NT2/D1 (cell line): ENCODE data around the gene ARHGAP10.

Experiments used
- DNase-seq: peaks from one replicate; pipeline ENCODE4 v3.0.0-alpha.2; 2011; ENCODE audit warnings: low read depth, low spot score
- H3K27me3 ChIP-seq: 2 replicates; pipeline ENCODE4 v1.6.0; 2011; ENCODE audit warnings: mild to moderate bottlenecking; ENCODE audit not compliant: insufficient read length, insufficient read depth
- H3K36me3 ChIP-seq: 2 replicates; pipeline ENCODE4 v1.6.1; 2011; ENCODE audit warnings: mild to moderate bottlenecking, low read length, mixed read lengths; ENCODE audit not compliant: insufficient read depth, insufficient read length
- H3K4me1 ChIP-seq: 2 replicates; pipeline ENCODE4 v1.5.1; 2011; ENCODE audit not compliant: insufficient read depth, insufficient read length
- H3K4me3 ChIP-seq: 2 replicates; pipeline ENCODE4 v1.5.1; 2011; ENCODE audit warnings: low read depth; ENCODE audit not compliant: insufficient read length
- H3K9ac ChIP-seq: 2 replicates; pipeline ENCODE4 v1.6.0; 2011; ENCODE audit warnings: low read depth; ENCODE audit not compliant: insufficient read length
- H3K9me3 ChIP-seq: 2 replicates; pipeline ENCODE4 v1.5.1; 2011; ENCODE audit warnings: mild to moderate bottlenecking, low read length; ENCODE audit not compliant: insufficient read depth
- SUZ12 ChIP-seq: IDR thresholded peaks from 2 replicates; pipeline ENCODE4 v1.6.1; 2011; ENCODE audit not compliant: insufficient read length, insufficient read depth; ENCODE audit errors: extremely low read depth
- YY1 ChIP-seq: IDR thresholded peaks from 2 replicates; pipeline ENCODE4 v1.6.1; 2011; ENCODE audit not compliant: insufficient read length, insufficient read depth
- ZNF274 ChIP-seq: IDR thresholded peaks from 2 replicates; pipeline ENCODE4 v1.6.1; 2011; ENCODE audit warnings: mild to moderate bottlenecking, low read depth, low read length

The ARHGAP10 gene

GRCh38 chr4:147693218-147693617, 38.7 kb upstream of the ARHGAP10 start:
- TF ChIP-seq YY1: no peak
- no peak for TF ChIP-seq ZNF274
- TF ChIP-seq SUZ12: no peak
- no peaks in the 10 kb centered on the region for H3K4me1 ChIP-seq
- H3K36me3 ChIP-seq: no peaks in the 10 kb centered on the region
- H3K9me3 ChIP-seq: no peaks in the 10 kb centered on the region
- no peak overlapping the region for H3K9ac ChIP-seq
- H3K4me3 ChIP-seq: no peak overlapping the region
- no peak for DNase-seq
- H3K27me3 ChIP-seq: no peaks in the 10 kb centered on the region

- Histone ChIP-seq H3K9ac (no peak overlapping the region), H3K27me3 (no peaks in the 10 kb centered on the region), H3K9me3 (no peaks in the 10 kb centered on the region), H3K4me1 (no peaks in the 10 kb centered on the region), H3K36me3 (no peaks in the 10 kb centered on the region), H3K4me3 (no peak overlapping the region)
- no peak for TF ChIP-seq YY1
- no peak for TF ChIP-seq ZNF274
- TF ChIP-seq SUZ12: no peak
- no peak for DNase-seq
These were observed 35.0 kb upstream of the ARHGAP10 start for GRCh38 chr4:147696866-147697265.

GRCh38 chr4:147704846-147705245, 27.0 kb upstream of the ARHGAP10 start:
- Histone ChIP-seq H3K4me3 (no peak overlapping the region), H3K9ac (no peak overlapping the region), H3K36me3 (no peaks in the 10 kb centered on the region), H3K27me3 (no peaks in the 10 kb centered on the region), H3K4me1 (no peaks in the 10 kb centered on the region), H3K9me3 (no peaks in the 10 kb centered on the region)
- no peak for DNase-seq
- TF ChIP-seq ZNF274: no peak
- TF ChIP-seq YY1: no peak
- no peak for TF ChIP-seq SUZ12

- no peak overlapping the region for H3K4me3 ChIP-seq
- H3K36me3 ChIP-seq: no peaks in the 10 kb centered on the region
- no peaks in the 10 kb centered on the region for H3K9me3 ChIP-seq
- no peak overlapping the region for H3K9ac ChIP-seq
- H3K4me1 ChIP-seq: no peaks in the 10 kb centered on the region
- no peak for DNase-seq
- no peak for TF ChIP-seq YY1
- no peak for TF ChIP-seq SUZ12
- no peak for TF ChIP-seq ZNF274
- no peaks in the 10 kb centered on the region for H3K27me3 ChIP-seq
These were observed 23.8 kb upstream of the ARHGAP10 start for GRCh38 chr4:147707892-147708672.

- no peaks in the 10 kb centered on the region for H3K36me3 ChIP-seq
- no peaks in the 10 kb centered on the region for H3K9me3 ChIP-seq
- no peak for TF ChIP-seq SUZ12
- no peak for TF ChIP-seq YY1
- no peaks in the 10 kb centered on the region for H3K27me3 ChIP-seq
- H3K4me1 ChIP-seq: no peaks in the 10 kb centered on the region
- DNase-seq: no peak
- no peak overlapping the region for H3K9ac ChIP-seq
- no peak overlapping the region for H3K4me3 ChIP-seq
These were observed 21.9 kb upstream of the ARHGAP10 start for GRCh38 chr4:147709999-147710398.

- DNase-seq: no peak
- TF ChIP-seq YY1: no peak
- Histone ChIP-seq H3K4me3 (no peak overlapping the region), H3K27me3 (no peaks in the 10 kb centered on the region), H3K9me3 (no peaks in the 10 kb centered on the region), H3K9ac (no peak overlapping the region), H3K4me1 (no peaks in the 10 kb centered on the region), H3K36me3 (no peaks in the 10 kb centered on the region)
These were observed 17.1 kb upstream of the ARHGAP10 start for GRCh38 chr4:147714575-147715401.

GRCh38 chr4:147717878-147718277, 14.0 kb upstream of the ARHGAP10 start:
- no peak for DNase-seq
- H3K9ac ChIP-seq: no peak overlapping the region
- no peak overlapping the region for H3K4me3 ChIP-seq

More at GRCh38 chr4:147717878-147718277, 14.0 kb upstream of the ARHGAP10 start:
- no peaks in the 10 kb centered on the region for H3K9me3 ChIP-seq
- no peak for TF ChIP-seq ZNF274
- TF ChIP-seq SUZ12: no peak
- no peak for TF ChIP-seq YY1
- H3K27me3 ChIP-seq: no peaks in the 10 kb centered on the region
- no peaks in the 10 kb centered on the region for H3K4me1 ChIP-seq
- no peaks in the 10 kb centered on the region for H3K36me3 ChIP-seq
